ENCODE results near the gene DENND6A. TPM values are rescaled to one million over a fixed set of nuclear protein-coding genes. Genes with fewer than 3 reads are reported as not detected.

The DENND6A gene
- total and polyA plus RNA-seq, 2 of the 8 experiments (the other 6 are each of a cell fraction or from before 2014, with no cell fraction given) = 7.8 to 14.8 TPM

GRCh38 chr3:57654267-57654666, 38.6 kb downstream of the DENND6A start:
- Histone ChIP-seq H4K8ac (ENCODE audit: extremely low read depth, insufficient read depth, low read length) (no peak overlapping the region), H3K23me2 (ENCODE audit: low read depth, low read length) (no peaks in the 10 kb centered on the region; the same call in 1 of the 2 replicates), H4K5ac (ENCODE audit: insufficient read length, low read depth, low read length) (no peak overlapping the region), H3K23ac (ENCODE audit: insufficient read length) (no peak overlapping the region), H2BK5ac (ENCODE audit: low read depth, low read length) (no peak overlapping the region), H4K20me1 (replicated peaks in 1 of 2; ENCODE audit: control insufficient read depth in 1 of 2, insufficient read depth in 2 of 2, low read length in 2 of 2) (no peaks in the 10 kb centered on the region), H3K27me3 (replicated peaks in 1 of 4; ENCODE audit: control insufficient read depth in 3 of 4, extremely low read depth in 1 of 4, insufficient read depth in 3 of 4, low read length in 3 of 4) (no peaks in the 10 kb centered on the region), H3K9me3 (ENCODE audit: insufficient read depth in 2 of 2, low read depth in 1 of 2, low read length in 1 of 2) (no peaks in the 10 kb centered on the region), H3K79me2 (ENCODE audit: control insufficient read depth in 1 of 2, insufficient read depth in 2 of 2, low read length in 2 of 2) (no peaks in the 10 kb centered on the region), H3K4ac (replicated peaks; ENCODE audit: insufficient read length, low read depth, low read length) (no peak overlapping the region), H3K9ac (replicated peaks in 1 of 4; ENCODE audit: extremely low read depth in 1 of 4, low read depth in 3 of 4, low read length in 3 of 4) (no peak overlapping the region), H3K56ac (replicated peaks; ENCODE audit: insufficient read length, low read depth, low read length) (no peak overlapping the region), H3K4me1 (replicated peaks in 1 of 4; ENCODE audit: control insufficient read depth in 3 of 4, insufficient read depth in 4 of 4, low read length in 3 of 4) (no peaks in the 10 kb centered on the region; a peak in 1 of 7 replicates), H4K91ac (replicated peaks; ENCODE audit: insufficient read length, low read length) (no peak overlapping the region), H2AFZ (ENCODE audit: low read length) (no peak overlapping the region), H2AK5ac (ENCODE audit: low read depth, low read length) (no peak overlapping the region), H3K79me1 (ENCODE audit: low read depth, low read length) (no peaks in the 10 kb centered on the region), H3K18ac (ENCODE audit: extremely low read depth, low read length) (no peak overlapping the region), H3K14ac (ENCODE audit: insufficient read length) (no peak overlapping the region), H3K36me3 (ENCODE audit: control insufficient read depth in 2 of 4, insufficient read depth in 4 of 4, low read length in 3 of 4) (peaks cover 0 to 8% (median 0%) of the 10 kb centered on the region in 4 experiments; a peak in 2 of 8 replicates), H2BK12ac (ENCODE audit: low read depth, low read length) (no peak overlapping the region), H2BK20ac (ENCODE audit: low read length) (no peak overlapping the region), H3K4me3 (ENCODE audit: extremely low read depth in 1 of 4, insufficient read depth in 2 of 4, low read depth in 3 of 4, low read length in 4 of 4) (no peak overlapping the region), H3K27ac (ENCODE audit: low read depth, low read length) (no peak overlapping the region), H3K4me2 (ENCODE audit: insufficient read depth in 1 of 2, low read depth in 2 of 2, low read length in 2 of 2) (no peak overlapping the region), H2BK120ac (replicated peaks; ENCODE audit: low read depth, low read length) (no peak overlapping the region), H2BK15ac (ENCODE audit: low read length) (no peak overlapping the region)
- TF ChIP-seq FOSL1 (IDR thresholded peaks at IDR 0.05; ENCODE audit: insufficient read depth, low read depth, low read length) (no peak), CREB1 (IDR thresholded peaks at IDR 0.05) (no peak), KDM5A (IDR thresholded peaks at IDR 0.05; ENCODE audit: low read length) (no peak), RXRA (IDR thresholded peaks at IDR 0.05; ENCODE audit: insufficient read depth, low read depth, low read length) (no peak), BCL11A (IDR thresholded peaks at IDR 0.05; ENCODE audit: low read depth in 2 of 2, low read length in 2 of 2) (no peak), SIN3A (conservative IDR thresholded peaks at IDR 0.05 in 1 of 2, IDR thresholded peaks at IDR 0.05 in 1 of 2; ENCODE audit: low read depth in 1 of 2, low read length in 2 of 2) (no peak), TCF12 (IDR thresholded peaks at IDR 0.05; ENCODE audit: low read depth, low read length) (no peak), BACH1 (IDR thresholded peaks at IDR 0.05; ENCODE audit: low read length) (no peak), RAD21 (IDR thresholded peaks at IDR 0.05 in 1 of 2, conservative IDR thresholded peaks at IDR 0.05 in 1 of 2; ENCODE audit: low read depth in 2 of 2, low read length in 2 of 2) (no peak)
- DNase-seq (ENCODE audit: low read depth in 1 of 2, low spot score in 2 of 2) (no peak), FAIRE-seq (no peak)
- CTCF ChIA-PET (ENCODE audit: partially characterized antibody) = interaction anchor here (1.4 kb wide), 1 partner anchor 9 kb away, joined by 6 read pairs; no protein-coding TSS in a partner anchor
- POLR2A ChIA-PET (ENCODE audit: partially characterized antibody) = no interaction called here
- 87% methylated on average over 1 of the region's 1 CpG; no CpG with 5 or more reads in 1 of the 2 experiments for WGBS, 2 experiments (ENCODE audit: extremely low coverage in 1 of 2, insufficient coverage in 1 of 2, insufficient read length in 1 of 2, insufficient replicate concordance in 2 of 2, low coverage in 1 of 2, low lambda C conversion rate in 2 of 2, missing lambda C conversion rate in 1 of 2)
